Measurements from ENCODE around the gene MEGF6.

Gene MEGF6

DNA sequence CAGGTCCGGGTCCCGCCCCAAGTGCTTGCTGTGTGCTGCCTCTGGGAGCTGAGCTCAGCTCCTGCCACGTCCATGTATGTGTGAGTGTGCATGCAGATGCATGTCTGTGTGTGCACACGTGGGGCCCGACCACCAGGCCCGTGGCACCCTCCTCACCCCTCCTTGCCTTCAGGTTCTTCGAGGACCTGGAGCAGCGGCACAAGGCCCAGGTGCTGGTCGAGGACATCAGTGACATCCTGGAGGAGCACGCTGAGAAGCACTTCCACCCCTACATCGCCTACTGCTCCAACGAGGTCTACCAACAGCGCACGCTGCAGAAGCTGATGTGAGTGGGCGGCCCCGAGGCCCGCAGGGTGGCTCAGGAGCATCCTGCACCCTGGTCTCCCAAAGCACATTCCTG lies 138.4 kb downstream of the MEGF6 start:
- TF ChIP-seq ZNF8 (CRISPR knock-in tag; IDR thresholded peaks at IDR 0.05), result no peak
- TF ChIP-seq, protein P1, sequence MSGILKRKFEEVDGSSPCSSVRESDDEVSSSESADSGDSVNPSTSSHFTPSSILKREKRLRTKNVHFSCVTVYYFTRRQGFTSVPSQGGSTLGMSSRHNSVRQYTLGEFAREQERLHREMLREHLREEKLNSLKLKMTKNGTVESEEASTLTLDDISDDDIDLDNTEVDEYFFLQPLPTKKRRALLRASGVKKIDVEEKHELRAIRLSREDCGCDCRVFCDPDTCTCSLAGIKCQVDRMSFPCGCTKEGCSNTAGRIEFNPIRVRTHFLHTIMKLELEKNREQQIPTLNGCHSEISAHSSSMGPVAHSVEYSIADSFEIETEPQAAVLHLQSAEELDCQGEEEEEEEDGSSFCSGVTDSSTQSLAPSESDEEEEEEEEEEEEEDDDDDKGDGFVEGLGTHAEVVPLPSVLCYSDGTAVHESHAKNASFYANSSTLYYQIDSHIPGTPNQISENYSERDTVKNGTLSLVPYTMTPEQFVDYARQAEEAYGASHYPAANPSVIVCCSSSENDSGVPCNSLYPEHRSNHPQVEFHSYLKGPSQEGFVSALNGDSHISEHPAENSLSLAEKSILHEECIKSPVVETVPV (CRISPR knock-in tag; IDR thresholded peaks at IDR 0.05), result no peak
- no peak for TF ChIP-seq ESRRG (CRISPR knock-in tag; IDR thresholded peaks at IDR 0.05)
- TF ChIP-seq CSDC2 (CRISPR knock-in tag; IDR thresholded peaks at IDR 0.05), result no peak
- TF ChIP-seq SNAI2 (CRISPR knock-in tag; IDR thresholded peaks at IDR 0.05), result no peak
- no peak for TF ChIP-seq PPARA (CRISPR knock-in tag; IDR thresholded peaks at IDR 0.05; ENCODE audit: borderline replicate concordance)
- no peak for TF ChIP-seq GLIS3 (CRISPR knock-in tag; IDR thresholded peaks at IDR 0.05)
- TF ChIP-seq ZFP3 (CRISPR knock-in tag; IDR thresholded peaks at IDR 0.05), result no peak
- TF ChIP-seq, protein P2, sequence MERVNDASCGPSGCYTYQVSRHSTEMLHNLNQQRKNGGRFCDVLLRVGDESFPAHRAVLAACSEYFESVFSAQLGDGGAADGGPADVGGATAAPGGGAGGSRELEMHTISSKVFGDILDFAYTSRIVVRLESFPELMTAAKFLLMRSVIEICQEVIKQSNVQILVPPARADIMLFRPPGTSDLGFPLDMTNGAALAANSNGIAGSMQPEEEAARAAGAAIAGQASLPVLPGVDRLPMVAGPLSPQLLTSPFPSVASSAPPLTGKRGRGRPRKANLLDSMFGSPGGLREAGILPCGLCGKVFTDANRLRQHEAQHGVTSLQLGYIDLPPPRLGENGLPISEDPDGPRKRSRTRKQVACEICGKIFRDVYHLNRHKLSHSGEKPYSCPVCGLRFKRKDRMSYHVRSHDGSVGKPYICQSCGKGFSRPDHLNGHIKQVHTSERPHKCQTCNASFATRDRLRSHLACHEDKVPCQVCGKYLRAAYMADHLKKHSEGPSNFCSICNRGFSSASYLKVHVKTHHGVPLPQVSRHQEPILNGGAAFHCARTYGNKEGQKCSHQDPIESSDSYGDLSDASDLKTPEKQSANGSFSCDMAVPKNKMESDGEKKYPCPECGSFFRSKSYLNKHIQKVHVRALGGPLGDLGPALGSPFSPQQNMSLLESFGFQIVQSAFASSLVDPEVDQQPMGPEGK (CRISPR knock-in tag; IDR thresholded peaks at IDR 0.05; ENCODE audit: borderline replicate concordance), result no peak
- no peak for TF ChIP-seq ISL1 (CRISPR knock-in tag; IDR thresholded peaks at IDR 0.05)
- TF ChIP-seq, protein P3, sequence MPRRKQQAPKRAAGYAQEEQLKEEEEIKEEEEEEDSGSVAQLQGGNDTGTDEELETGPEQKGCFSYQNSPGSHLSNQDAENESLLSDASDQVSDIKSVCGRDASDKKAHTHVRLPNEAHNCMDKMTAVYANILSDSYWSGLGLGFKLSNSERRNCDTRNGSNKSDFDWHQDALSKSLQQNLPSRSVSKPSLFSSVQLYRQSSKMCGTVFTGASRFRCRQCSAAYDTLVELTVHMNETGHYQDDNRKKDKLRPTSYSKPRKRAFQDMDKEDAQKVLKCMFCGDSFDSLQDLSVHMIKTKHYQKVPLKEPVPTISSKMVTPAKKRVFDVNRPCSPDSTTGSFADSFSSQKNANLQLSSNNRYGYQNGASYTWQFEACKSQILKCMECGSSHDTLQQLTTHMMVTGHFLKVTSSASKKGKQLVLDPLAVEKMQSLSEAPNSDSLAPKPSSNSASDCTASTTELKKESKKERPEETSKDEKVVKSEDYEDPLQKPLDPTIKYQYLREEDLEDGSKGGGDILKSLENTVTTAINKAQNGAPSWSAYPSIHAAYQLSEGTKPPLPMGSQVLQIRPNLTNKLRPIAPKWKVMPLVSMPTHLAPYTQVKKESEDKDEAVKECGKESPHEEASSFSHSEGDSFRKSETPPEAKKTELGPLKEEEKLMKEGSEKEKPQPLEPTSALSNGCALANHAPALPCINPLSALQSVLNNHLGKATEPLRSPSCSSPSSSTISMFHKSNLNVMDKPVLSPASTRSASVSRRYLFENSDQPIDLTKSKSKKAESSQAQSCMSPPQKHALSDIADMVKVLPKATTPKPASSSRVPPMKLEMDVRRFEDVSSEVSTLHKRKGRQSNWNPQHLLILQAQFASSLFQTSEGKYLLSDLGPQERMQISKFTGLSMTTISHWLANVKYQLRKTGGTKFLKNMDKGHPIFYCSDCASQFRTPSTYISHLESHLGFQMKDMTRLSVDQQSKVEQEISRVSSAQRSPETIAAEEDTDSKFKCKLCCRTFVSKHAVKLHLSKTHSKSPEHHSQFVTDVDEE (CRISPR knock-in tag; IDR thresholded peaks at IDR 0.05), result no peak
- no peak for ATAC-seq

DNA sequence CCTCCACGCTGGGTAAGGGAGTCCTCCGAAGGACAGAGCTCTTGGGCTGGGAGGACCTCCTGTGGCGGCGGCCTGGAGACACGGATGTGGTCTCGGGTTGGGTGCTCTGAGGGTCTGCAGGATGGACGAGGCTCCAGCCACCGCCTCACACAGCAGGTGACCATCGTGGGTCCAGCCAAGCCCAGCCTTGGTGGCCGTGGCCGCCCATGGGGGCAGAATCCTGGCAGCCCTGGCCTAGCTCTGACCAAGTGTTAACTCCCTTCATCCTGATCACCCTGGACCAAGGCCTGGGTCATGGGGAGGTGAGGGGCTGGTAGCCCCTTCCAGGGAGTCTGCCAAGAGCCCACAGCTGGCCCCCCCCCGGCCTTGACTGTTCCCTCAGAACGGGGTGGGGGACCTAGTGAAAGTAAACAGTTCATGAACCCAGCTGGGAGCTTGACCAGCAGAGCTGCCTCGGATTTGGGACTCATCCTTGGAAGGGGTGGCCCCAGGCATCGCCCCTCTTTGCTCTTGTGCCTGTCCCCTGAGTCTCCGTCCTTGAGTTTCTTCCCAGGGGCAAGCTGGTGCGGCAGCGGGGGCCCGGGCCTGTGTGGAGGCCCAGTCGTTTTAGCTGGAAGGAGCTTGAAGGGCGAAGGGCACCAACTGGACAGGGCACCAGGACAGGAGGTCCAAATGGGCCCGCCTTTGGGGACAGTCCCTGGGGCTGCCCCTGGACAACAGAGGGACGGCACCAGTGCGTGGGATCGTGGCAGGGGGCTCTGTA lies 139.0 kb downstream of the MEGF6 start:
- no peak for TF ChIP-seq SNAI2 (CRISPR knock-in tag; IDR thresholded peaks at IDR 0.05)
- TF ChIP-seq, protein P4, sequence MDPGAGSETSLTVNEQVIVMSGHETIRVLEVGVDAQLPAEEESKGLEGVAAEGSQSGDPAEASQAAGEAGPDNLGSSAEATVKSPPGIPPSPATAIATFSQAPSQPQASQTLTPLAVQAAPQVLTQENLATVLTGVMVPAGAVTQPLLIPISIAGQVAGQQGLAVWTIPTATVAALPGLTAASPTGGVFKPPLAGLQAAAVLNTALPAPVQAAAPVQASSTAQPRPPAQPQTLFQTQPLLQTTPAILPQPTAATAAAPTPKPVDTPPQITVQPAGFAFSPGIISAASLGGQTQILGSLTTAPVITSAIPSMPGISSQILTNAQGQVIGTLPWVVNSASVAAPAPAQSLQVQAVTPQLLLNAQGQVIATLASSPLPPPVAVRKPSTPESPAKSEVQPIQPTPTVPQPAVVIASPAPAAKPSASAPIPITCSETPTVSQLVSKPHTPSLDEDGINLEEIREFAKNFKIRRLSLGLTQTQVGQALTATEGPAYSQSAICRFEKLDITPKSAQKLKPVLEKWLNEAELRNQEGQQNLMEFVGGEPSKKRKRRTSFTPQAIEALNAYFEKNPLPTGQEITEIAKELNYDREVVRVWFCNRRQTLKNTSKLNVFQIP (CRISPR knock-in tag; IDR thresholded peaks at IDR 0.05; ENCODE audit: borderline replicate concordance, low read depth), result no peak
- ATAC-seq, result no peak

DNA sequence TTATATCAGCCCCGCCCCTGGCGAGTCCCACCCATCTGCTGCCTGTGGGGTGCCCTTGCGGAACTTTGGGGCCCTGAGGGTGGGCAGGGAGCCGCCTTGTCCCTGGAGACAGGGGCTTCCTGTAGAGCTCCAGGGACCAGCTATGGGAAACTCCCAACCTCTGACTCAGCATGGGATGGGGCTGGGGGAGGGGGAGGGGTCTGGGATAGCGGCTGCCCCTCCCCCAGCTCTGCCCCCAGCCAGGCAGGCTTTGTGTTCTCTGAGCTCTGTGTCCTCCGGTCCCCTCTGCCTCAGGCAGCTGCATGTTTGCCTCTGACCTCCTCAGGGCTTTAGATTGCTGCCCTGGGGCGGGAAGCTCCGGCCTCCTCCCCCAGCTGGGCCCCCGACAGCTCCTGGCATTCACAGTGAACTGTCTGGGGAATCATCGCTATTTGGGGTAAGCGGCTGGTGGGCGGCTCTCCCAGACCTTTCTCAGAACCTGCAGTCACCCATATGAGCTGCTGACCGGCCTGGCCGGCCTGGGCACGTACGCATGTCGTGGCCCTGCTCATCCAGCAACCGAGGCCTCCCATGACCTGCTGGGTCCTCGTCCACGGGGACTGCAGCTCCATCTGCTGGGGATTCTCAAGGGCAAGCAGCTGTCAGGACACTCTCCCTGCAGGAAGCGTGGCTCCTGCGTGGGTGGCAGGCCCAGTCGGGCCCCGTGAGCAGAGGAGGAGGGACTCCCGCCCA lies 139.8 kb downstream of the MEGF6 start:
- TF ChIP-seq ZC3H10 (CRISPR knock-in tag; IDR thresholded peaks at IDR 0.05), result no peak
- TF ChIP-seq PPARA (CRISPR knock-in tag; IDR thresholded peaks at IDR 0.05; ENCODE audit: borderline replicate concordance), result no peak
- TF ChIP-seq OSR1 (CRISPR knock-in tag; IDR thresholded peaks at IDR 0.05), result no peak
- TF ChIP-seq, protein P2 (CRISPR knock-in tag; IDR thresholded peaks at IDR 0.05; ENCODE audit: borderline replicate concordance), result no peak
- TF ChIP-seq SNAI2 (CRISPR knock-in tag; IDR thresholded peaks at IDR 0.05), result no peak
- TF ChIP-seq ARNTL (CRISPR knock-in tag; IDR thresholded peaks at IDR 0.05; ENCODE audit: borderline replicate concordance, low read depth), result no peak
- TF ChIP-seq, protein P5, sequence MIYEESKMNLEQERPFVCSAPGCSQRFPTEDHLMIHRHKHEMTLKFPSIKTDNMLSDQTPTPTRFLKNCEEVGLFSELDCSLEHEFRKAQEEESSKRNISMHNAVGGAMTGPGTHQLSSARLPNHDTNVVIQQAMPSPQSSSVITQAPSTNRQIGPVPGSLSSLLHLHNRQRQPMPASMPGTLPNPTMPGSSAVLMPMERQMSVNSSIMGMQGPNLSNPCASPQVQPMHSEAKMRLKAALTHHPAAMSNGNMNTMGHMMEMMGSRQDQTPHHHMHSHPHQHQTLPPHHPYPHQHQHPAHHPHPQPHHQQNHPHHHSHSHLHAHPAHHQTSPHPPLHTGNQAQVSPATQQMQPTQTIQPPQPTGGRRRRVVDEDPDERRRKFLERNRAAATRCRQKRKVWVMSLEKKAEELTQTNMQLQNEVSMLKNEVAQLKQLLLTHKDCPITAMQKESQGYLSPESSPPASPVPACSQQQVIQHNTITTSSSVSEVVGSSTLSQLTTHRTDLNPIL (CRISPR knock-in tag; IDR thresholded peaks at IDR 0.05; ENCODE audit: low read depth), result no peak
- TF ChIP-seq ZFP30 (CRISPR knock-in tag; IDR thresholded peaks at IDR 0.05), result no peak
- TF ChIP-seq TOX (CRISPR knock-in tag; IDR thresholded peaks at IDR 0.05; ENCODE audit: borderline replicate concordance), result no peak
- TF ChIP-seq RARB (CRISPR knock-in tag; IDR thresholded peaks at IDR 0.05), result no peak
- TF ChIP-seq ISL1 (CRISPR knock-in tag; IDR thresholded peaks at IDR 0.05), result no peak
- no peak for TF ChIP-seq ZFP3 (CRISPR knock-in tag; IDR thresholded peaks at IDR 0.05)

More for the DNA sequence above, 139.8 kb downstream of the MEGF6 start:
- ATAC-seq, result peak; percentile 57

Data from SK-N-SH treated with all-trans-retinoic acid at 6 μM for 48 hours (cell line).